ENCODE data around the gene C9orf43.
"Not testable (repeated sequence)": the region's sequence is repeated elsewhere in the genome, so short reads cannot be mapped to it uniquely, and the experiment has no call there.

Gene C9orf43

GRCh38 chr9:113421726-113422125, 11.2 kb downstream of the C9orf43 start:
- DNase-seq: no peak

DNA sequence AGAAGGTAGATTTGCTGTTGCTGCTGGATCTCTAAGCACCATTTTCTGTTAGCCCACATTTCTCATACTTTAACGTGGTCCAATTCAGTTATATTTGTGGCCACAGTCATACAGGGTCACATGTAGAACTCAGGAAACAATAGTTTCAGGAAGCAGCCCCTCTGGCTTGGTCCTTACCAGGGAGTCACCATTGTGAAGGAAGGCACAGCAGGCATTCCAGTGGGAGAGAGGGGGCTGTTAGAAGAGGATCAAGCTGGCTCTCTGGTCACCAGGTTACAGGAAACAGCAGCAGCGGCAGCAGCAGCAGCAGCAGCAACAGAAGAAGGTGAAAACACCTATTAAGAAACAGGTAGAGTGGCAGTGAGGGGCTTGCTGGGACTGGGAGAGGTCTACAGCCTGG, 14.5 kb downstream of the C9orf43 start:
- no peak for DNase-seq

GRCh38 chr9:113426701-113427100, 16.2 kb downstream of the C9orf43 start:
- DNase-seq: no peak

GRCh38 chr9:113427629-113428028, 17.1 kb downstream of the C9orf43 start:
- DNase-seq: no peak

- no peak for DNase-seq
Observed at GRCh38 chr9:113428062-113428615, 17.6 kb downstream of the C9orf43 start.

GRCh38 chr9:113431191-113431590, 20.6 kb downstream of the C9orf43 start:
- DNase-seq: no peak

- no peak for DNase-seq
Observed at GRCh38 chr9:113436728-113437515, 26.4 kb downstream of the C9orf43 start.

DNA sequence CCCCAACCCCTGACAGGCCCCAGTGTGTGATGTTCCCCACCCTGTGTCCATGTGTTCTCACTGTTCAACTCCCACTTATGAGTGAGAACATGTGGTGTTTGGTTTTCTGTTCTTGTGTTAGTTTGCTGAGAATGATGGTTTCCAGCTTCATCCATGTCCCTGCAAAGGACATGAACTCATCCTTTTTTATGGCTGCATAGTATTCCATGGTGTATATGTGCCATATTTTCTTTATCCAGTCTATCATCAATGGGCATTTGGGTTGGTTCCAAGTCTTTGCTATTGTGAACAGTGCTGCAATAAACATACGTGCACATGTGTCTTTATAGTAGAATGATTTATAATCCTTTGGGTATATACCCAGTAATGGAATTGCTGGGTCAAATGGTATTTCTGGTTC, 27.2 kb downstream of the C9orf43 start:
- not testable (repeated sequence) for DNase-seq

GRCh38 chr9:113444736-113445135, 34.2 kb downstream of the C9orf43 start:
- no peak for DNase-seq

- no peak for DNase-seq
Observed at GRCh38 chr9:113446323-113446740, 35.8 kb downstream of the C9orf43 start.

- no peak for DNase-seq
Observed at GRCh38 chr9:113449376-113449775, 38.8 kb downstream of the C9orf43 start.

GRCh38 chr9:113452113-113452605, 41.6 kb downstream of the C9orf43 start:
- DNase-seq: no peak

- no peak for DNase-seq
Observed at GRCh38 chr9:113454914-113455761, 44.6 kb downstream of the C9orf43 start.

- DNase-seq: no peak
Observed at GRCh38 chr9:113456235-113456634, 45.7 kb downstream of the C9orf43 start.

- DNase-seq: no peak
Observed at GRCh38 chr9:113461285-113461684, 50.7 kb downstream of the C9orf43 start.

GRCh38 chr9:113461943-113462342, 51.4 kb downstream of the C9orf43 start:
- DNase-seq: no peak

GRCh38 chr9:113462781-113463286, 52.3 kb downstream of the C9orf43 start:
- no peak for DNase-seq

DNA sequence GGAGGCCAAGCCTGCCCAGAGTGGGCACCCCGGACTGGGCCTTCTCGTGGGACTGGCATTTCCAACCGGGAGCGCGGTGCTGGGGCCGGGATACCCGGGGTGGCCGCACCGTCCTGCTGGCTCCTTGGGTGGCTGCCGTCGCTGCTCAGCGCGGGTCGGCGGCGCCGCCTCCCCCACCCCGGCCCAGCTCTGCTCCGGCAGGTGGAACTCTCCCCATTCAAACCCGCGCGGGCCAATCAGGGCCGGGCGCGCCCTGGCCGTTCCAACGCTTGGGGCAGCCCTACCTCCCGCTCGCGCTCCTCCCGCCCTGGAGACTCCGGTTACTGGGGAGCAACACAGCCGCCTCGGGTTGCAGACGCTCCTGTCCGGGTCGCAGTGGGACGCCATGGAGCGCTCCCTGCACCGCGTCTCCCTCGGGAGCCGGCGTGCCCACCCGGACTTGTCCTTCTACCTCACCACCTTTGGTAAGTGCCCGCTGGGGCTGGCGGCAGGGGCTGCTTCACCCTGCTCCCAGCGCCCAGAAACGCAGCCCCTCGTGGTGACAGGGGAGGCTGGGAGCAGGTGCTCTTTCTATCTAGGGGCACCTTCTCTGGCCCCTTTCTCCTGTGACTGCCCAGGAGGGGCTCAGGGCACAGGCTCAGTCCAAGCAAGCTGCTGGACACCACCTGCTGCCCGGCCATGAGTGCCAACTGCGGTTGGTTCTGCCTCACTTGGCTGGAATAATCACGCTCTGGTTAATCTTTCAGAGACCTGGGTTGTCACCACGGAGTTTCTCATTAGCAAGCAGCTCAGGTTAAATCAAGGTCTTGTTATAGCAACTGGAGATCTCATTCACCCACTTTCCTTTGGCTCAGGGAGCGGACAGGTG, 53.1 kb downstream of the C9orf43 start, which contains the start of gene RGS3:
Gene RGS3, plus strand, starts transcription at position 310 of the 868 bp plus-strand sequence. Its CDS starts 76 bp downstream, at position 386.
- DNase-seq: no peak

DNA sequence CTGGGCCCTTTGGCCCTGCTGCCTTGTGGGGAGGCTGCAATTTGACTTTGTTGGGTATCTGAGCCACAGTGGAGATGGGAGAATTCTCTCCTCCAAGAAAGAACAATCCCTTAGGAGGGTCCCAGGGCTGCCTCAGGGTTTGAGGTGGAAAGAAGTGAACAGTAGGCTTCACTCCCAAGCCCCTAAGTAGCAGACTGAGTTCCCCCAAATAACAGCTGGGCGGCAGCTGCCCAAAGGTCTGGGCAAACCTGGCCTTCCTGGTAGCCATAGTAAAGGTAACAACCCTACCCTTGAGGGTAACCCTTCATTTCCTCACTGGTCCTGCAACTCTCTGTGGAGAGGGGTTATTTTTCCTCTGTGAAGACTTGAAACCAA, 53.7 kb downstream of the C9orf43 start:
- no peak for DNase-seq

DNA sequence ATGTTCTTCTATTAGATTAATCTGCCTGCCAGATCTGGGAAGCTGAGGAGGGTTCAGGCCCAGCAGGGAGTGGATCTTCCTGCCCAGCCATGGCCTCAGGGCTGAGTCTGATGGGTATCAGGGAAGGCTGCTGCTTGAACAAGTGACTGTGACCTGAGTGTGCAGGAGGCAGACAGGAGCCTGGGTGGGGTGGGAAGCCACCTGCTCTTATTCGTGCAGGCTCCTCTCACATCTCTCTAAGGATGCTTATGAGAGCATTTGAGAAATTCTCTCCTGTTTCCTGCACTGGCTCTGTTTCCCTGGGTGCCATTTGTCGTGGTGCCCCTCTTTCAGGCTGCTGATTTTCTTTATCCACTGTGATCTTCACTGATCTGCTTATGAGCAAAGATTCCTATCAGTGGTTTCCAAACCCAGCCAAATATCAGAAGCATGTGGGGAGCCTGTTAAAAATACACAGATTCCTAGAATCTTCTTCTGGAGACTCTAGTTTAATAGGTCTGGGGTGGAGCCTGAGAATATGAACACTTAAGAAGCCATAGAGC, 55.1 kb downstream of the C9orf43 start:
- no peak for DNase-seq

GRCh38 chr9:113467183-113467582, 56.6 kb downstream of the C9orf43 start:
- DNase-seq: no peak

Measured in stimulated activated CD4-positive, alpha-beta T cell treated with anti-CD3 and anti-CD28 coated beads, Interleukin-4, amount 100 ng/mL, for 4 hours (primary cell).